ENCODE data around the gene HRH3.

HRH3 gene

DNA sequence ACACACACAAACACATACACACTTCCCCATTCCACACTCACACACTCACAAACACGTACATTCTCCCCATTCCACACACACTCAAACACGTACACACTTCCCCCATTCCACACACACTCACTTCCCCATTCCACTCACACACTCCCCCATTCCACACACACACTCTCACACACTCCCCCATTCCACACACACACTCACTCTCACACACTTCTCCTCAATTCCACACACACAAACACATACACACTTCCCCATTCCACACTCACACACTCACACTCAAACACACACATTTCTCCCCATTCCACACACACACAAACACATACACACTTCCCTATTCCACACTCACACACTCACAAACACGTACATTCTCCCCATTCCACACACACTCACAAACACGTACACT lies 9.6 kb upstream of the HRH3 start:
- DNase-seq = no peak

DNA sequence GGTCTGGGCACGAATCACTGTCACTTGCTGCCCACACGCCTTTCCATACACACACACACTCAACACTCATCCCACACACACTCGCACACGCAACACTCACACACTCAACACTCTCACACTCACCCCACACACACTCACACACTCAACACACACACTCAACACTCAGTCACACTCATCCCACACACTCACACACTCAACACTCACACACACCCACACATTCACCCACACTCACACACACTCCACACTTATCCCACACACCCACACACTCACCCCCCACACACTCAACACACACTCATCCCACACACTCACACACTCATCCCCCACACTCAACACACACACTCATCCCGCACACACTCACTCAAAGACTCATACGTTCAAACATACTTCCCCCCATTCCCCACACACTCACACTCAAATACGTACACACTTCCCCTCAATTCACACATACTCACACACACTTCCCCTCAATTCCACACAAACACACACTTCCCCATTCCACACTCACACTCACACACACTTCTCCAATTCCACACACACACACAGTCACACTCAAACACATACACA lies 9.0 kb upstream of the HRH3 start:
- no peak for DNase-seq

- no peak for DNase-seq
Observed at GRCh38 chr20:62227977-62228958, 8.2 kb upstream of the HRH3 start.

GRCh38 chr20:62227591-62227976 lies 7.5 kb upstream of the HRH3 start:
- no peak for DNase-seq

DNA sequence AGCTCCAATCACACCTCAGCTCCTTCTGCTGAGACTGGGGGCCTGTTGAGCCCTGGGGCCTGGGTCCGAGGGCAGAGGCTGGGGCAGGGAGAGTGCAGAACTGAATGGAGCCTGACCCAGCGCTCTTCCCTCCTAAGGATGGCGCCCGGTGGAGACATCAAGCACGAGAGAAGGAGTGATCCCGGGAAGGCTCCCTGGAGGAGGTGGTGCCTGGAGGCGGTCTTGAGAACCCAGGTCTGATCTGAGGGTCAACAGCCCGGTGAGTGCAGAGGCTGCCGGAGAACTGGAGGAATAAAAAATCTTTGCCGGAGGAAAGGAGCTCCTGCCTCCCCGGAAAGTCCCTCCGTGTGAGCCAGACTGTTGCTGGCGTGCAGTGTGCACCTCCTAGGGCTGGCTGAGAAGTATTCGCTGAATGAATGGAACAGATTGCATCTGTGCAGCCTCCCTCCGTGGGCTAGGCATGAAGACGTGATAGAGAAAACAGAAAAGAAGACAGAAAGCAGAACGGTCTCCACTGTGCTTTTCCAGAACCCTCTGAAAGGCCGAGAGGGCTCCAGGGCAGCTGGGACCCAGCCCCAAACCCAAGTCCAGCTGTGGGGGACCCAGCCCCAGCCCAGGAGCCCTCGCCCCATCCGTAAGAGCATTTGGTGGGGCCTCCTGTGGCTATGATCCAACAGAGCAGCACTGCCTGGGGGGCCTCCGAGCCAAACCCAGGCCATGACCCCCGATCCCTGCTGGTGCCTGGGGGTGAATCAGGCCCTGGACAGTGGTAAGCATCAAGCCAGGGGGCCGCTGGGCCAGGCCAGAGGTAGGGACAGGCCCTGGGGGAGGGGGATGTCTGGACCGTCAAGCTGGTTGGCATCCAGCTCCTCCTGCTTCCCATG lies 6.9 kb upstream of the HRH3 start:
- DNase-seq = no peak

DNA sequence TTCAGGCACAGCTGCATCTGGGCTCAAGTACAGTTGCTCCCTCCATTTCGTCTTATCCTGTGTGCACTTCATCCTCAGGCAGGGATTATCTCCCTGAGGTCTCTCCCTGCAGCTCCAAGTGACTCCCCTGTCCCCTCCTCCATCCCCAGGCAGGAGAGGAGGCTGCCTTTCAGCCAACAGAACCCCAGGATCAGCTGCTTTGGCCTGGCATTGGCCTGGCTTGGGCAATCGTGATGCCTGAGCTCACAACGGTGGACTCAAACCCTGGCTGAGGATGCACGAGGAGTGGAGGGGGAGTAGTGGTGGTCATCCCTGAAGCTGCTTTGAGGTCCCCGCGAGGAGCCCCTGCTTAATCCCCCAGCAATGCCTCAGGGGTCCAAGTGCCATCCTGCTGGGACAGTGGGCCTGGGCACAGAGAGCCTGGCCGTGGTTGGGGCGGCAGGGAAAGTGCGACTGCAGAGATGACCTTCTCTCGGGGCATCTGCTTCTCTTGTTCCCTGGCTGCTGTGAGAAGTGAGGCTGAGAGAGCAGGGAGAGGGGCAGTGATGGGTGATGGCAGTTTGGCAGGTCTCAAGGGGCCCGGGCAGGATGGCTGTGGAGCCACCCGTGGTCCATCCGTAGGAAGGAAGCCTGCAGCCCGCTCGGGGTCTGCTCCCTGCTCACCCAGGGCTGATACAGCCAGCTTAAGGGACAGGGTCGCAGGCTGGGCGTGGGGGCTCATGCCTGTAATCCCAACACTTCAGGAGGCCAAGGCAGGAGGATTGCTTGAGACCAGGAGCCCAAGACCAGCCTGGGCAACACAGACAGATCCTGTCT lies 6.0 kb upstream of the HRH3 start:
- no peak for DNase-seq

GRCh38 chr20:62225026-62225425 lies 4.9 kb upstream of the HRH3 start:
- DNase-seq = no peak

- DNase-seq = no peak
Observed at GRCh38 chr20:62224113-62224855, 4.2 kb upstream of the HRH3 start.

DNA sequence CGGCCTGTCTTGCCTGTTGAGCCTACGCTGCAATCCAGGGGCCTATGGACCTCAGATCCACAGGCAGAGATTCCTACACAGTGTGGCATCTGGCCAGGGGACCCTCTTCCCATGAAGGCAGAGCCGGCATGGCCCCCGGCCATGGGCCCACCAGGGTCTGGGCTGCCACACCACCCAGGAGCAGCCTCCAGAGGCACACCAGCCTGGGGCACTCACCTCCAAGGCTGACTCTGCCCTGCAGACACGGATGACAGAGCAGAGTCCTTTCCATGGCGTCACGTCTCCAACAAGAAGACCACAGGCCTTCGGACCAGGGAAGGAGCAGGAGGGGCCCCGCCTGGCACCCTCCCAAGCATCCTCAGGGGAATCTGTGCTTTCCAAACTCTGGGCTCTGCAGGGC lies 3.5 kb upstream of the HRH3 start:
- no peak for DNase-seq

DNA sequence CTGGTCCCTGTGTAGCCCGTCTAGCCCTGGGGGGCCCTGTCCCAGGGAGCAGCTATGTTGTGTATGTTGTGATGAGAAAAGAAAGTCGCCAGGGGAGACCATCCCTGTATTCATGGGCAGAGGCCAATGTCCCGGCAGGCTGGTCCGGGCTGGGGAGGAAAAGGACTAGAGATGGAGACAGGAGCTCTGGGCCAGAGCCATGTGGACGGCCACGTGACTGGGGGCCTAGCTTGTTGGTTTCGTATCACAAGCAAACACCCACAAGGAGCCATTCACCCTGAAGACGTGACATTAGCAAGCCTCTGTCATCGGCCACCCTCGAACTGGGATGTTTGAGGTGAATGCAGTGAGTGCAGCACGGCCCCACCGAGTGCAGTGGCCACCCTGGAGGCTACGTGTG lies 2.9 kb upstream of the HRH3 start:
- no peak for DNase-seq

DNA sequence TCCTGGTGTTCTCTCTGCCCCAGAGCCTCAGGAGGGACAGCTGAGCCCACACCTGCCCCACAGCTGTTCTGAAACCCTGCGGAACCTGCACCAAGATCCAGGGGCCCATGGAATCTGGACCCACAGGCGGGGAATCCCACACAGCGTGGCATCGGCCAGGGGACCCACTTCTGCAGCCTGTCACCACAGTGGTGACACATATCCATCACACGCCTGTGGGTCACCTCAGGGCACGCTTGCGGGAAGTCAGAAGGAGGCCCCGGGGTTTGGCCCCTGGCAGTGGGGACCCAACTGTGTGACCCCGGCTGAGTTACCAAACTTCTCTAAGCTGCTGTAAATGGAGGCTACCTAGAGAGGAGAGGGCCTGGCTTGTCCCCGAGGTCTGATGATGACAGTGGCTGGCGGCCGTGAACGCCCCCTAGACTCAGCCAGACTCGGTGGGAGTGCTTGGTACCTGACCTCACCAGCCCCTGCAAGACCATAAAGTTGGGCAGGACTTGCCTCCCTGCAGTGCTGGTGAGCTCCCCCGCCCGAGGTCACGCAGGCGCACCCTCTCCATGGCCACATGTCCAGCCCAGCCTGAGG lies 2.3 kb upstream of the HRH3 start:
- no peak for DNase-seq

GRCh38 chr20:62220666-62221568 lies 839 bp upstream of the HRH3 start:
- no peak for DNase-seq

DNA sequence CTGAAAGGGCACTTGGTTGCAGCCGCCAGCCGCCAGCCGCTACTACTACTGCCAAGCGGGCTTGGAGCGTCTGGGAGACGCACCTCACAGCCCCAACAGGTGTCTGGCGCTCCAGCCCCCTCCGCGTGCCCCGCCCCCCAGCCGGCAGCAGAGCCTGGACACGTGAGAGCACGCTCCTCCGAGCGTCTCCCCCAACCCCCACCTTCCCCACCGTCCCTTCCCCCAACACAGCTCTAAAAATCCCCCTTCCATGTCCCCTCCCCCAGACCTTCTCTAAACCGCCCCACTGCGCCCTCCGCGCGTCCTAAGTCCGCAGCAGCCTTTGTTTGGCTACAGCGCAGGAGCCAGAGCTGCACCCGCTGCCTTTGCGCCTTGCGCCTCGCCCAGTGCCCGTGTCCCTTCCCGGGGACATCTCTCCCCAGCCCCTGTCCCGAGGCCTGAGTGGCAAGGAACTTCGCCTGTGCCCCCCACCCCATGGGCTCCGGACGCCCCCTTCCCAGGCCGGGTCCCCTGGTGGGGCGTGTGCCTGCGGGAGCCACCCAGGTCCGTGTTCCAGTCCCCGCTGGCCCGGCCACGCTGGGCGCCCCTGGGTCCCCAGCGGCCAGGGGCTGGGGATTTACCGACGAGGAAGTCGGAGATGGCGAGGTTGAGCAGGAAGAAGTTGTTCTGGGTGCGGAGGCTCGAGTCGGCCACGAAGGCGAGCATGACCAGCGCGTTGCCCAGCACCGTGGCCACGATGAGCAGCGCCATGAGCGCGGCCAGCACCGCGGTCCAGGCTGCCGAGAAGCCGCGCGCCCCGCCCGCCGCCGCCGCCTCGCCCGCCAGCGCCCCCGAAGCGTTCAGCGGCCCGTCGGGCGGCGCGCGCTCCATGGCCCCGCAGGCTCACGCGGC lies 732 bp downstream of the HRH3 start:
- no peak for DNase-seq

- no peak for DNase-seq
Observed at GRCh38 chr20:62217913-62218773, 1.9 kb downstream of the HRH3 start.

- no peak for DNase-seq
Observed at GRCh38 chr20:62216636-62217566, 3.2 kb downstream of the HRH3 start.

GRCh38 chr20:62215991-62216635 lies 4.0 kb downstream of the HRH3 start:
- no peak for DNase-seq

Measured in fibroblast of skin of scalp (primary cell).